ENCODE measurements around the gene MMD. TPM values are rescaled to one million over a fixed set of nuclear protein-coding genes. Genes with fewer than 3 reads are reported as not detected.

MMD gene
- total RNA-seq, 1 donor from 2014 or later: 2.1 TPM

GRCh38 chr17:55347341-55347740 is 74.3 kb downstream of the MMD start:
- ATAC-seq: no peak

GRCh38 chr17:55346658-55347057 is 75.0 kb downstream of the MMD start:
- ATAC-seq: no peak

GRCh38 chr17:55345132-55345531 is 76.5 kb downstream of the MMD start:
- ATAC-seq: no peak

GRCh38 chr17:55344514-55344997 is 77.1 kb downstream of the MMD start:
- no peak for ATAC-seq

- ATAC-seq: no peak
These were observed 77.6 kb downstream of the MMD start for GRCh38 chr17:55343900-55344513.

- ATAC-seq: no peak
These were observed 78.6 kb downstream of the MMD start for GRCh38 chr17:55342800-55343585.

Other genes starting within 250 kb of the MMD start
- gene HLF, start 156.9 kb downstream of the MMD start, total RNA-seq: 10.8 TPM
- gene SMIM36, start 89.6 kb upstream of the MMD start, total RNA-seq: not detected

All from esophagus mucosa (tissue), 1 donor.